22Rv1 (cell line): Measurements from ENCODE around the gene LRRC61.

Experiments used
- CTCF ChIP-seq: fragments of 450-650 bp; IDR thresholded peaks from 2 replicates; pipeline ENCODE4 v1.5.1; 2017; ENCODE audit warnings: mild to moderate bottlenecking
- ZFX ChIP-seq: fragments of 450-650 bp; IDR thresholded peaks from 2 replicates; pipeline ENCODE4 v1.6.1; 2017; ENCODE audit warnings: antibody characterized with exemption, borderline replicate concordance

- TF ChIP-seq CTCF (no peak), ZFX (no peak)
These were observed 2.7 kb downstream of the LRRC61 start for GRCh38 chr7:150325901-150326300.
